K562 (cell line): ENCODE results near the gene SNRNP40. TPM values are rescaled to one million over a fixed set of nuclear protein-coding genes. Genes with fewer than 3 reads are reported as not detected.

Experiments
- ATAC-seq: fragments of 200-7000 bp; cut with Tn5 transposase; 3 replicates; pipeline ENCODE4 v1.9.1; 2020; ENCODE audit warnings: moderate library complexity
- BruUV-seq: library from RNA; stranded (reverse); fragments of 400-500 nt; replicated peaks from 2 replicates; lab custom pipeline; 2021; lab: Mats Ljungman, UMichigan
- CTCF ChIA-PET: fragments of 300-600 bp; formaldehyde crosslinking; extraction: SDS; loops from one replicate; lab custom pipeline; 2021; ENCODE audit warnings: low intra/inter-chr PET ratio; lab: Yijun Ruan, JAX
- POLR2A ChIA-PET: fragments of 300-600, 350-650 bp; sonication (Branson Sonifier 250); formaldehyde crosslinking; extraction: SDS; loops from one replicate; lab custom pipeline; 2021; ENCODE audit warnings: antibody characterized with exemption, inconsistent platforms; lab: Yijun Ruan, JAX
- DNase-seq, 4 experiments: peaks; one replicate each; pipeline versions ENCODE4 v3.0.0 to v3.0.0-alpha.2; 2011 to 2018; ENCODE audit warnings: low spot score in 3 of 4, mixed read lengths in 3 of 4; ENCODE audit errors: extremely low read depth in 1 of 4
- FAIRE-seq: peaks from 2 replicates; lab custom pipeline; 2011; peaks lifted over from hg19 to GRCh38; lab: Jason Lieb, UNC
- H2AFZ ChIP-seq: 2 replicates; pipeline ENCODE4 v1.6.0; 2011; ENCODE audit warnings: low read depth, low read length, control low read depth, inconsistent platforms
- H3K27ac ChIP-seq: fragments of 200-600 bp; 3 replicates; pipeline ENCODE4 v1.8.0; 2011; ENCODE audit warnings: low read depth, mild to moderate bottlenecking, control low read depth, inconsistent platforms, low read length, moderate library complexity, mixed read lengths; ENCODE audit errors: extremely low read depth
- H3K27me3 ChIP-seq, 2 experiments: fragments of 300-600 bp in 1 of 2; 2 replicates in 1 of 2; 3 replicates in 1 of 2; pipeline versions ENCODE4 v1.6.0 to v1.8.0; 2011; ENCODE audit warnings: inconsistent platforms in 2 of 2, low read length in 2 of 2, mild to moderate bottlenecking in 1 of 2, mixed read lengths in 1 of 2, moderate library complexity in 1 of 2; ENCODE audit not compliant: control insufficient read depth in 2 of 2, insufficient read depth in 2 of 2
- H3K36me3 ChIP-seq: fragments of 300-600 bp; 3 replicates; pipeline ENCODE4 v1.8.0; 2011; ENCODE audit warnings: mild to moderate bottlenecking, low read length, inconsistent platforms; ENCODE audit not compliant: control insufficient read depth, insufficient read depth
- H3K4me1 ChIP-seq, 2 experiments: fragments of 200-600 bp in 1 of 2; replicated peaks in 1 of 2; 2 replicates in 1 of 2; 3 replicates in 1 of 2; pipeline versions ENCODE4 v1.5.1 to v1.8.0; 2011; ENCODE audit warnings: inconsistent platforms in 2 of 2, low read length in 2 of 2, mild to moderate bottlenecking in 1 of 2, mixed read lengths in 1 of 2, moderate library complexity in 1 of 2; ENCODE audit not compliant: control insufficient read depth in 2 of 2, insufficient read depth in 2 of 2
- H3K4me2 ChIP-seq: 2 replicates; pipeline ENCODE4 v1.6.1; 2011; ENCODE audit warnings: low read length, control low read depth, inconsistent platforms, mixed read lengths; ENCODE audit not compliant: insufficient read depth
- H3K4me3 ChIP-seq: fragments of 200-600 bp; sonication (generic), shearing (Covaris generic); 2 replicates; pipeline ENCODE4 v1.5.1; 2016; ENCODE audit warnings: control low read depth, inconsistent platforms
- H3K79me2 ChIP-seq: fragments of 200-600 bp; 3 replicates; pipeline ENCODE4 v1.8.0; 2011; ENCODE audit warnings: low read length, inconsistent platforms; ENCODE audit not compliant: control insufficient read depth, insufficient read depth
- H3K9ac ChIP-seq, 2 experiments: 2 replicates each; pipeline versions ENCODE4 v1.6.0 to v1.6.1; 2011; ENCODE audit warnings: low read depth in 2 of 2, low read length in 2 of 2, control low read depth in 1 of 2, inconsistent platforms in 1 of 2, mild to moderate bottlenecking in 1 of 2, mixed read lengths in 1 of 2; ENCODE audit not compliant: insufficient read depth in 1 of 2
- H3K9me1 ChIP-seq: one replicate; pipeline ENCODE4 v1.6.0; 2011; ENCODE audit warnings: inconsistent platforms, mild to moderate bottlenecking, low read length, moderate library complexity; ENCODE audit not compliant: control insufficient read depth, insufficient read depth
- H3K9me3 ChIP-seq: replicated peaks from 2 replicates; pipeline ENCODE4 v1.5.1; 2011; ENCODE audit warnings: low read depth, low read length, inconsistent platforms; ENCODE audit not compliant: control insufficient read depth, insufficient read depth
- H4K20me1 ChIP-seq: replicated peaks from 2 replicates; pipeline ENCODE4 v1.6.1; 2011; ENCODE audit warnings: low read length, inconsistent platforms, mixed read lengths; ENCODE audit not compliant: control insufficient read depth, insufficient read depth
- CTCF ChIP-seq, 3 experiments: IDR thresholded peaks in 2 of 3; conservative IDR thresholded peaks in 1 of 3; 2 replicates each; pipeline ENCODE4 v1.5.1; 2011 to 2012; ENCODE audit warnings: low read length in 3 of 3, mild to moderate bottlenecking in 3 of 3, control low read depth in 2 of 3, improper control_type of control experiment in 1 of 3, inconsistent platforms in 1 of 3, low read depth in 1 of 3, mixed read lengths in 1 of 3, moderate library complexity in 1 of 3; ENCODE audit not compliant: insufficient read depth in 2 of 3
- DEAF1 ChIP-seq: fragments of 450-650 bp; formaldehyde crosslinking; IDR thresholded peaks from 2 replicates; pipeline ENCODE4 v1.4.0; 2020; ENCODE audit warnings: mild to moderate bottlenecking, moderate library complexity
- KAT8 ChIP-seq: fragments of 450-650 bp; IDR thresholded peaks from 2 replicates; pipeline ENCODE4 v1.6.1; 2016; ENCODE audit warnings: low read depth, mild to moderate bottlenecking
- MECOM ChIP-seq: fragments of 250-450 bp; sonication (Bioruptor Pico); IDR thresholded peaks from 2 replicates; pipeline ENCODE4 v1.8.0; 2022; ENCODE audit warnings: inconsistent platforms
- NUFIP1 ChIP-seq: fragments of 450-650 bp; IDR thresholded peaks from 2 replicates; pipeline ENCODE4 v1.6.1; 2018; ENCODE audit not compliant: partially characterized antibody
- RAD21 ChIP-seq, 2 experiments: fragments of 250-450 bp in 1 of 2; fragments of 450-650 bp in 1 of 2; sonication (Bioruptor Pico) in 1 of 2; formaldehyde crosslinking in 1 of 2; IDR thresholded peaks in 1 of 2; conservative IDR thresholded peaks in 1 of 2; 2 replicates each; pipeline versions ENCODE4 v1.4.0 to v1.8.0; 2020 to 2022; ENCODE audit warnings: mild to moderate bottlenecking in 2 of 2, moderate library complexity in 1 of 2
- ZBTB17 ChIP-seq: fragments of 450-650 bp; formaldehyde crosslinking; IDR thresholded peaks from 2 replicates; pipeline ENCODE4 v1.4.0; 2020; ENCODE audit warnings: mild to moderate bottlenecking
- ZBTB9 ChIP-seq: fragments of 450-650 bp; formaldehyde crosslinking; IDR thresholded peaks from 2 replicates; pipeline ENCODE4 v1.4.0; 2020; ENCODE audit warnings: mild to moderate bottlenecking, moderate library complexity
- ZNF518B ChIP-seq: fragments of 250-450 bp; sonication (Bioruptor Pico); IDR thresholded peaks from 2 replicates; pipeline ENCODE4 v1.5.0; 2021; ENCODE audit warnings: mild to moderate bottlenecking, moderate library complexity
- ZNF561 ChIP-seq: fragments of 450-650 bp; formaldehyde crosslinking; conservative IDR thresholded peaks from 2 replicates; pipeline ENCODE4 v1.4.0; 2020; ENCODE audit warnings: mild to moderate bottlenecking, moderate library complexity
- in situ Hi-C: fragments of 300-500 bp; cut with MboI; formaldehyde crosslinking; loops from 4 replicates; pipeline ENCODE4 v1.15.0; 2018; ENCODE audit warnings: inconsistent platforms, mixed read lengths
- intact Hi-C: fragments of 100-400 bp; cut with micrococcal nuclease; formaldehyde crosslinking; loops from 2 replicates; pipeline ENCODE4 v1.14.2; 2022
- polyA plus RNA-seq, 8 experiments: library from polyadenylated mRNA; depleted of rRNA in 4 of 8; stranded (reverse) in 5 of 8; unstranded in 3 of 8; fragments of >200 nt; fragmentation: Nextera tagmentation in 2 of 8; fragmentation: Illumina TruSeq in 1 of 8; extraction: Ambion mirVana in 2 of 8; extraction: Trizol in 1 of 8; gene quantifications; 2 replicates each; pipeline versions ENCODE4 v1.2.1 to v1.2.3, GENCODE V29; 2011 to 2014; ENCODE audit warnings: inconsistent platforms in 1 of 8, missing spikeins in 1 of 8
- total RNA-seq, 7 experiments: library from RNA; depleted of rRNA in 6 of 7; stranded (reverse); fragments of >200 nt in 6 of 7; fragmentation: Illumina TruSeq in 2 of 7; extraction: Trizol in 2 of 7; gene quantifications; 2 replicates each; pipeline versions ENCODE4 v1.2.1 to v1.2.3, GENCODE V29; 2011 to 2021; ENCODE audit warnings: low replicate concordance in 1 of 7

SNRNP40 gene
- total and polyA plus RNA-seq, 9 of the 15 experiments (the other 6 are each of a cell fraction or from before 2014, with no cell fraction given): 48.7 to 278 (median 163) TPM

GRCh38 chr1:31335007-31335406, 38.4 kb upstream of the SNRNP40 start:
- Histone ChIP-seq H3K27ac (no peak overlapping the region), H3K4me2 (no peak overlapping the region), H4K20me1 (no peaks in the 10 kb centered on the region), H3K79me2 (no peaks in the 10 kb centered on the region), H3K9me1 (no peaks in the 10 kb centered on the region), H3K27me3 (no peaks in the 10 kb centered on the region), H3K4me1 (no peaks in the 10 kb centered on the region), H3K4me3 (no peak overlapping the region), H3K9ac (no peak overlapping the region), H2AFZ (no peak overlapping the region), H3K9me3 (no peaks in the 10 kb centered on the region), H3K36me3 (peaks cover 19% of the 10 kb centered on the region; the same call in 1 of the 3 replicates)
- FAIRE-seq (peak; percentile 75), ATAC-seq (peak; percentile 72), DNase-seq (peak in 2 of 4 experiments; percentile 13 to 24)
- ChIA-PET POLR2A (interaction anchor here (1.2 kb wide), 1 partner anchor 9 kb away, joined by 3 read pairs; no protein-coding TSS in a partner anchor), CTCF (interaction anchor here (0.7 to 1.6 kb wide), 3 partner anchors 151 to 616 kb away, joined by 3 to 11 read pairs (median 4); no protein-coding TSS in a partner anchor)
- no TSS peak for BruUV-seq
- in situ Hi-C loops (no loop called here), intact Hi-C loops (loop anchor here (1.0 kb wide), 1 partner anchor 151 kb away; no protein-coding TSS in a partner anchor)
- TF ChIP-seq ZBTB9 (CRISPR knock-in tag) (no peak), ZNF561 (no peak), ZBTB17 (CRISPR knock-in tag) (no peak), NUFIP1 (no peak), ZNF518B (CRISPR knock-in tag) (no peak), DEAF1 (CRISPR knock-in tag) (peak; percentile 23; the same call in 1 of the 2 replicates), KAT8 (no peak), MECOM (CRISPR knock-in tag) (no peak), CTCF (IDR thresholded peaks at IDR 0.05 in 2 of 3, conservative IDR thresholded peaks at IDR 0.05 in 1 of 3; ENCODE audit: insufficient read depth in 2 of 3, low read depth in 1 of 3, low read length in 3 of 3) (peak; percentile 46 to 69 (median 47); a peak in 5 of 6 replicates), RAD21 (CRISPR knock-in tag; conservative IDR thresholded peaks at IDR 0.05 in 1 of 2, IDR thresholded peaks at IDR 0.05 in 1 of 2) (peak; percentile 45 to 63)
